Right renal pelvis (tissue), 4 donors: ENCODE results near the gene IP6K3. TPM values are rescaled to one million over a fixed set of nuclear protein-coding genes. Genes with fewer than 3 reads are reported as not detected.

Source experiments
- DNase-seq, 4 donors: peaks; one replicate each; pipeline ENCODE4 v3.0.0-alpha.2; 2013; ENCODE audit warnings: low read depth in 4 of 4, low spot score in 3 of 4, missing footprints in 1 of 4
- polyA plus RNA-seq, 4 donors: library from polyadenylated mRNA; unstranded; fragments of 120-200 nt; gene quantifications; one replicate each; pipeline ENCODE4 v1.2.1, GENCODE V29; 2013; ENCODE audit not compliant: insufficient read length in 4 of 4

The IP6K3 gene
- polyA plus RNA-seq, 4 donors: 0.60 to 1.3 (median 0.94) TPM

DNA sequence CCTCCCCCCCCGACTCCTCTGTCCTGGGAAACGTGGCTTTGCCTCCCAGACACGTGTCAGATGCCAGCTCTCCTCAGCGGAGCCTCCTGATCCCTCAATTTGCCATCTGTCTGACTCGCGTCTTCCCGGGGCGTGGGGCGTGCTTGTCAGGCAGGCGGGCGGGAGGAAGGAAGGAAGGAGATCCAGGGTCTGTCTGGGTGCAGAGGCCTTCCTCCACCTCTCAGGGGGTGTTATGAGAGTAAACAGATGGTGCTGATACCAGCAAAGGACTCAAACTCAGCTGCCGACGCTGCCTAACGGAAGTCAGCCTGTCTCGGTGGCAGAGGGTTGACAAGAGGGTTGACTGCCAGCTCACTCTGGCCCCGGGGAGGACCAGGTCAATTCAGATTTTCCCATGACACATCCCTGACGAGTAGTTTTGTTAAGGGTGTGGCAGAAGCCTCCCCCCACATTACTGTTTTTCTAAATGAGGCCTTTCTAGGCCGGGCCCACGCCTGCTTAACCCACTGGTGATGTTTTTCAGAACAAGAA is 52.2 kb downstream of the IP6K3 start:
- no peak for DNase-seq

DNA sequence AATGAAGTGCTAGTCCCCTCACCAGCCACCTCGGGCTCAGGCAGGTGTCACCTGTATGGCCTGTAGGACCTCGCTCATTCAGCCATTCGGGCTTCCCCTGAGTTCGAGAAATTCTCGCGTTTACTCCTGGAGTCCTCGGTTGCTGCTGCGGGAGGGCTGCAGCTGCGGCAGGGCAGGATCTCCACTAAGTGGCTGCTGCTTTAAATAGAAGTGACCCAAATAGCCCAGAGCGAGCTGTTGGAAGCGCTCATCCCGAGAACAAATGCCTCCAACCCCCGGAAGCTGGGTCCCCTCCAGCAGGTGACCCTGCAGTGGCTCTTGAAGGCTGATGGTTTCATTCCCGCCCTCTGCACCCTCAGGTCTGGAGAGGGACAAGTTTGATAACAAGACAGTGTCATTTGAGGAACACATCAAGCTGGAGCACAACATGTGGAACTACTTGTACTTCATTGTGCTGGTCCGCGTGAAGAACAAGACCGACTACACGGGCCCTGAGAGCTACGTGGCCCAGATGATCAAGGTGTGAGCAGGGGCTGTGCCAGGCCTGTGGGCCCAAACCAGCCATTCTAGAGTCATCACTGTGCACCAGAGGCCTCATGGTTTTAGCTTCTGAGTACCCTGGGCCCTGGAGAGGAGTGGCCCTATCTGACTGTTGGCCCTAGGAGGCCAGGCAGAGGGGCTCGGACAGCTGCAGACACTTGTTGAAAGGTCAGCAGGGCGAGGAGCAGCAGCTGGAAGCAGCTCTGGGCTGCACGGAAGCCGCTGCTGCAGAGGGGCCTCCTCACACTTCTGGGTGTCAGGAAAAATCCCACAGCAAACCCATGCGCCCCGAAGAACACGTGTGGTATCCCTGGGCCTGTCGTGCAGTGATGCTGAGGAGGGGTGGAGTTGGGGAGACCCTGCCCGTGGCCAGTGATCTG is 53.3 kb downstream of the IP6K3 start:
- no peak for DNase-seq

DNA sequence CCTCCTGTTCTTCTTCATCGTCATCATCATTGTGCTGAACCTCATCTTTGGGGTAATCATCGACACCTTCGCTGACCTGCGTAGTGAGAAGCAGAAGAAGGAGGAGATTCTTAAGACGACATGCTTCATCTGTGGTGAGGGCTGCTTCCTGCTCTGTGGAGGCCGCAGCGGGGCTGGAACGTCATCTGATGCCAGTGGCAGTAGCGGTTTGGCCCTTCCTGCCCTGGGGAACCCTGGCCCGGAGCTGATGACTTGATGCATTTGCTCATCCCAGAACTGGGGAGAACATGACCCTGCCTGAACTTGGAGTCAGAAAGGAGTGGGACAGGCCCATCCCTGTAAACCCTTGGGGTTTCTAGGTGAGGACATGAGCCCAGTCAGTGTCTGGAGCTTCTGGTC is 53.9 kb downstream of the IP6K3 start:
- DNase-seq: no peak

DNA sequence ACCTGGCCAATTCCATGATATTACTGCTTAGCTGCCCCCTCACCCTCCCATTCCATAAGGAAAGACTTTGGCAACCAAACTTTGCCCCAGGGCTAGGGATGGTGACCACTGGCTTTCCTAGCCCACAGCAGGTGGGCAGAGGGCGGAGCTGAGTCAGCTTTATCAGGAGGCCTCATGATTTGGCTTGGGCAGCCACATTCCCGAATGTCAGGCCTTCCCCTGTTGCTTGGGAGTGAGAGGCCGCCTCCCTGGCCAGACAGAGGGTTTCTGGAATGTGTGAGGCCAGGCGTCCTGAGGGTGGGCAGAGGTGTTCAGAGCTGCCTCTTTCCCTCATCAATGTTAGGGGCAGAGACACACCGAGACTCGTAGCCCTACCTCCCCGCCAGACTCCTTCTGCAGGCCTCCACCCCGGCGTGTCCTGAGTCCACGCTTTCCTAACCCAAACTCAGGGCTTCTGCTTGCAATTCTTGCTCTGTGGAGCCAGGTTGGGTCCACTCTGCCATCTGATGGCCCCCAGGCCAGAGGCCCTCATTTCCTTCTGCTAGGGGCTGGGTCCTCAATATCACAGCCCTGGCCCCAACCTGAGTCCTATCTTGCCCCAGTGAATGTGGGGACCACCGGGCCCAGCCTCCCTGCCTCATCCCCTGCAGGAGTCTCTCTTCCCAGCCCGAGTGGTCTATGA is 54.5 kb downstream of the IP6K3 start:
- no peak for DNase-seq

DNA sequence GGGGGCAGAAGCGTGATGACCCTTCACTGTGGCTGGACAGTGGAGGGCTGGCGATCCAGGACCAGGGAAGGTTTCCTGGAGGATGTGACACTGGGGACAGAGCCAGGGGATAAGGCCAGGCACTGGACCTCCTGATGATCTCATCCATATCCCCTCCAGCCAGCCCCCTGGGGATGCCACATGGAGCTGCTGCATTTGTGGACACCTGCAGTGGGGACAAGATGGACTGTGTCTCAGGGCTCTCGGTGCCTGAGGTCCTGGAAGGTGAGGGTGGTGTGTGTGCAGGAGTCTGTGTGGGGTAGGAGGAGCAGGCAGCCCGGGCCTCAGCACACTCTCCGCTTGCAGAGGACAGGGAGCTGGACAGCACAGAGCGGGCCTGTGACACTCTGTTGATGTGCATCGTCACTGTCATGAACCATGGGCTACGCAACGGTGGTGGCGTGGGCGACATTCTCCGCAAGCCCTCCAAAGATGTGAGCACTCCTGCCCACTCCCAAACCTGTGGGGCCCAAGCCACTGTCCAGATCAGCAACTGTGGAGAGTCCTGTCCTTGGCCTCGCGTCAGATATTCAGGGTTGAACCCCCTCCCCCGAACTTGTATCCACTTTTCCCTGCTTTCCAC is 55.1 kb downstream of the IP6K3 start:
- DNase-seq: no peak

DNA sequence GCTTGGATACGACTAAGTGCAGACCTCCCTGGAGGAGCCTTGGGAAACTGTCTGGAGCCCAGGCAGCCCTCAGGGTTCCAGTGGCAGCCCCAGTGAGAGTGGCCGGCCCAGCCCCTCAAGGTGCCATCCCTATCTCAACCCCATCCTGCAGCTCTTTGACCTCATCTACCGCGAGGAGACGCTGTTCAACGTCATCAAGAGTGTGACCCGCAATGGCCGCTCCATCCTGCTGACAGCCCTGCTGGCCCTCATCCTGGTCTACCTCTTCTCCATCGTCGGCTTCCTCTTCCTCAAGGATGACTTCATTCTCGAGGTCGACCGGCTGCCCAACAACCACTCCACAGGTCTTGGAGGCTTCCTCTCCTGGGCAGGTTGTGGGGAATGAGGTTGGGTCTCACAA is 55.9 kb downstream of the IP6K3 start:
- DNase-seq: no peak

DNA sequence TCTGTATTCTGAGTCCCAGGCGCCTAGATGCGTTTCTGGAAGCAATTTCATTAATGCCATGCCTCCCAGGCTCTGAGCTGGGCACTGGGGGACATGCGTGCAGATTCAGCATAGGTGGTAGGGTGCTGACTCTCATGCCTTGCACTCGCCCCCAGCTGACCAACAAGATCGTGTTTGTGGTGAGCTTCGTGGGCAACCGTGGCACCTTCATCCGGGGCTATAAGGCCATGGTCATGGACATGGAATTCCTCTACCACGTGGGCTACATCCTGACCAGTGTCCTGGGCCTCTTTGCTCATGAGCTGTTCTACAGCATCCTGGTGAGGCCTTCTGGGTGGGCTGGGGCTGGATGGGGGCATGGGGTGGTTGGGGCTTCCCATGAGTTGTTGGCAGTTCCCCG is 56.8 kb downstream of the IP6K3 start:
- DNase-seq: no peak

DNA sequence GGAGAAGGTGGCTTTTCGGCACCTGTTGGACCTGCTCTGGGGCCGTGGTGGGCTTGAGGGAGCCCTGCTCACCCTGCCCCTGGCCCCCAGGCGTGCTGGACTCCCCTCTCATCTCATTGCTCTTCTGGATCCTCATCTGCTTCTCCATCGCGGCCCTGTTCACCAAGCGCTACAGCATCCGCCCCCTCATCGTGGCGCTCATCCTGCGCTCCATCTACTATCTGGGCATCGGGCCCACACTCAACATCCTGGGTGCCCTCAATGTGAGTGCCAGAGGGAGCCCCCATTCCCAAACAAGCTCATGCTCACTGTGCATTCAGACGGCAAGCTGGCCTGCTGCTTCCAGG is 57.6 kb downstream of the IP6K3 start:
- DNase-seq: no peak

DNA sequence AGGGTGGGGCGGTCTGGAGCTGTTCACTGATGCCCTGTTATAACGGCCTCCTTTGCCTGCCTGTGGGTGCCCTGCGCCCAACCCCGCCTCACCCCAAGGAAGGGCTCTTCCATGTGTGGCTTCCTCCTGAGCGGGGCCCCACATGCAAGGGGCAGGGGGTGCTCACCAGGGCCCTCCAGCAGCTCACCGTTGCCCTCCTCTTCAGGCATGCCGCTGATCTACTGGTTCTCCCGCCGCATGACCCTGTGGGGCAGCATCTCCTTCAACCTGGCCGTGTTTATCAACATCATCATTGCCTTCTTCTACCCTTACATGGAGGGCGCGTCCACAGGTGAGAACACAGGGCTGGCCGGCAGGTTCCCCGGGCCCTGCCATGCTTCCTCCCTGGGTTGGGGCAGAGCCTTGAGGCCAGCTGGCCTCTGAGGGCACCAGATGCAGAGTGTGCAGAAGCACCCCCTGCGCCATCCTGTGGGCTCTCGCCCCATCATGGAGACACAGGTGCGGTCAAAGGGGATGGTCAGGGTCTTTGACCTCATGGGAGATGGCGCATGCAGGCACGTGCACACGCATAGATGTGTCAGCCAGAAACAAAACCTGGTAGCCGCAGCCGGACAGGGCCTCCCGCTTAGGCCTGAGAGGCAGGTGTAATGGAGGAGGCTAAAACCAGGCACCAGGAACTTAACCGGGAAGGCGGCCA is 58.1 kb downstream of the IP6K3 start:
- DNase-seq: no peak

DNA sequence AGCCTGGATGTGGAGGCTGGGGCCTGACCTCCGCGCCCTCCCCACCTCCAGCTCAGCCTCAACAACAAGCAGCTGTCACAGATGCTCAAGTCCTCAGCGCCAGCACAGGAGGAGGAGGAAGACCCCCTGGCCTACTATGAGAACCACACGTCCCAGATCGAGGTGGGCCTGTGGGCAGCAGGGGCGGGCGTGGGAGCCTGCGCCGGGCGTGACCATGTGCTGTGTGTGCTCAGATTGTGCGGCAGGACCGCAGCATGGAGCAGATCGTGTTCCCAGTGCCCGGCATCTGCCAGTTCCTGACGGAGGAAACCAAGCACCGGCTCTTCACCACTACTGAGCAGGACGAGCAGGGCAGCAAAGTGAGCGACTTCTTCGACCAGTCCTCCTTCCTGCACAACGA is 58.7 kb downstream of the IP6K3 start:
- DNase-seq: no peak

DNA sequence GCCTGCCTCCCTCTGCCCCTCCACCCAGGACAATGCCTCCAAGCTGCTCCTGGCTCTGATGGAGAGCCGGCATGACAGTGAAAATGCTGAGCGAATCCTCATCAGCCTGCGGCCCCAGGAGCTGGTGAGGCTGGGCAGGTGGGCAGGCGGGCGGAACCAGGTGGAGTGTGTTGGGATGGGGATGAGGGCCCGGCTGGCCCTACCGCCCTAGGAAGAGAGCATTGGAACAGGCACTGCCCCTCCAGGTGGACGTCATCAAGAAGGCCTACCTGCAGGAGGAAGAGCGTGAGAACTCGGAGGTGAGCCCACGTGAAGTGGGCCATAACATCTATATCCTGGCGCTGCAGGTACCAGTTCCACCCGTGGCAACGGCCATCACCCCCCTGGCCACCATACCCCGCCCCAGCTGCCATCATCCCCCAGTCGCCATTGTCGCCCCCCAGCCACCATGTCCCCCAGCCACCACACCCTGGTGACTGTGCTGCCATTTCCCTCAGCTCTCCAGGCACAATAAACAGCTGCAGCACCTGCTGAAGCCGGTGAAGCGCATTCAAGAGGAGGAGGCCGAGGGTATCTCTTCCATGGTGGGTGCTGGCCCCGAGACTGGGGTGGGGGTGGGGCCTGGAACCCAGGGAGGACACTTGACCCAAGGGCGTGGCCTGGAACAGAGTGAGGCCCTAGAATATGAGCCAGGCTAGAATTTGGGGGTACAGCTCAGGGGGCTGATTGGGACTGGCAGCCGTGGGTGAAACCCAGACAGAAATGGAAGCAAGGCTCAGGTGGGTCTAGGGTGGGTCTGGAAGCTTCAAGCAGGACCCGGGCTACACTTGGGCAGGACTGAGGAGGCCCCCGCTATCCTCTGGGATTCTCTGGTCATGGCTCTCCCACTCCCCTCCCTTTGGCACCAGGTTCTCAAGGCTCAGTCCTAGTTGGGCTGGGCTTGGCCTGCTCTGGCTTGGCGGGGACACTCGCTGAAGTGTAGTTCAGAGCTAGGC is 59.4 kb downstream of the IP6K3 start:
- DNase-seq: no peak

DNA sequence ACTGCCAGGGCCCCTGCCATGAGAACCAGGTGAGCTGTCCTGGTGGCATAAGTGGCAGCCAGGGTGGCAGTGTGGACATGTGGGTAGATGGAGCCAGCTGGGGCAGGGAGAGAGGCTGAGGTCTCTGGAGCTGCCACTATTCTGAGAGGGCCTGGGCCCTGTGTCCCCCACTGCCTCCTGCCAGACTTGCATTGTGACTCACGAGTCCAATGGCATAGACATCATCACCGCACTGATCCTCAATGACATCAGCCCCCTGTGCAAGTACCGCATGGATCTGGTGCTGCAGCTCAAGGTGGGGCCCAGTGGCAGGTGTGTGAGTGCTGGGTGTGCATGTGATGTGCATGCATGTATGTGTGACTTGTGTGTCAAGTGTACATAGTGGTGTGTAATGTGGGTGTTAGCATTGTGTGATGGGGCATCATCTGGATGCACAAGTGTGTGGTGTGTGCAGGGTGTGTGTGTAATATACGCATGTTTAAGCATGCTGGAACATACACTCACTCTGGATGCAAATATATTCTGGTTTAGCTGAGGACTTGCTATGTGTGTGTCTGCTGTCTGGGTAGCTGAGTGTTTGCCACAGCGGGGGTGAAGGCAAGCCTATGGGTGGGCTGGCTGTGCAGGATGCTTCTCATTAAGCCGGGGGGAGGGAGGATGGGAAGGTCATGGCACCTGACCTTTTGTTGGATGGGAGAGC is 60.3 kb downstream of the IP6K3 start:
- no peak for DNase-seq

DNA sequence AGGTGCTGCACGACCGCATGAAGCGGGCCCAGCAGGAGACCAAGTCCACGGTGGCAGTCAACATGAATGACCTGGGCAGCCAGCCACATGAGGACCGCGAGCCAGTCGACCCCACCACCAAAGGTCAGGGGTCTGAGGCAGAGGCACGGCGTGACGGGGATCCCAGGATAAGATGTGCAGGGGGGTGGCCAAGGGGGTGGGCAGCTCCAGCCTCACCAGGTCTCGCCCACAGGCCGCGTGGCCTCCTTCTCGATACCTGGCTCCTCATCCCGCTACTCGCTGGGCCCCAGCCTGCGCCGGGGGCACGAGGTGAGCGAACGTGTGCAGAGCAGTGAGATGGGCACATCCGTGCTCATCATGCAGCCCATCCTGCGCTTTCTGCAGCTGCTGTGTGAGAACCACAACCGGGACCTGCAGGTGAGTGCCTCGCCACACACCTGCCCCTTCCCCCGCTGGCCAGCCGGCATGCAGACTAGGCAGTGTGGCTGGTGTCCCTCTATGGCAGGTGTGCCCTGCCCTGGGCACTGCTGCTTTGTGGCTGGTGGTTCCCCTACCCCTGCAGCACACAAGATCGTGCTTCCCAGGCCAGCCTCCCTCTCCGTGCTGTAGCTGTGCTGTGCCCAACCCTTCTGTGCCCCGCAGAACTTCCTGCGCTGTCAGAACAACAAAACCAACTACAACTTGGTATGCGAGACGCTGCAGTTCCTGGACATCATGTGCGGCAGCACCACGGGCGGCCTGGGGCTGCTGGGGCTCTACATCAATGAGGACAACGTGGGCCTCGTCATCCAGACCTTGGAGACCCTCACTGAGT is 61.1 kb downstream of the IP6K3 start:
- no peak for DNase-seq

DNA sequence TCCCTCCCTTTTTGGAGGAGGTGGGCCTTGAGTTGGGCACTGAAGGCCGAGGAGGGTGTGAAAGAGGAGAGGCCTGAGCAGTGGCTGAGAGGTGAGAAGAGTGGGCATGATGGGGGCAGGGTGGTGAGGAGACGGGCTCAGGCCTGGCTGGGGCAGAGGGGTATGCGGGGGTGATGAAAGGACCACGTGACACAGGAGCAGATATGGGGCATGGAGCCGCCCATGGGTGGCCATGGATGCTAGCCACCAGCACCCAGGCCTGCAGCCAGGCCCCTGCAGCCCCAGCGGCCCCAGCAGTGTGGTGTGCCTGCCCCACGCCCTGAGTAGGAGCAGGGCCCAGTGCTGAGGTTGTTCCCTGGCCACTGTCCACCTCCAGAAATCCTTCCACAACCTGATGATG is 61.7 kb downstream of the IP6K3 start:
- no peak for DNase-seq

DNA sequence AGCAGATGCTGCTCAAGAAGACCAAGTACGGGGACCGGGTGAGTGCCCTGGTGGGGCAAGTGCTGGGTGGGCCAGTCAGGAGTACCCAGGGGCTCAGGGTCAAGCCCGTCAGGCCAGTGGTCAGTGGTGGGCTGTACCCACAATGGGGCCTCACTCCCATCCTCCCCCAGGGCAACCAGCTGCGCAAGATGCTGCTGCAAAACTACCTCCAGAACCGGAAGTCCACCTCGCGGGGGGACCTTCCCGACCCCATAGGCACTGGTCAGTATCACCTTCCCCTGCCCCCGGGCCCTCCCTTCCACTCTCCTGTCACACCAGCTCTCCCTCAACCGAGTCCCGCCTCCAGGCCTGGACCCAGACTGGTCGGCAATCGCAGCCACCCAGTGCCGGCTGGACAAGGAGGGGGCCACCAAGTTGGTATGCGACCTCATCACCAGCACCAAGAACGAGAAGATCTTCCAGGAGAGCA is 62.2 kb downstream of the IP6K3 start:
- no peak for DNase-seq

DNA sequence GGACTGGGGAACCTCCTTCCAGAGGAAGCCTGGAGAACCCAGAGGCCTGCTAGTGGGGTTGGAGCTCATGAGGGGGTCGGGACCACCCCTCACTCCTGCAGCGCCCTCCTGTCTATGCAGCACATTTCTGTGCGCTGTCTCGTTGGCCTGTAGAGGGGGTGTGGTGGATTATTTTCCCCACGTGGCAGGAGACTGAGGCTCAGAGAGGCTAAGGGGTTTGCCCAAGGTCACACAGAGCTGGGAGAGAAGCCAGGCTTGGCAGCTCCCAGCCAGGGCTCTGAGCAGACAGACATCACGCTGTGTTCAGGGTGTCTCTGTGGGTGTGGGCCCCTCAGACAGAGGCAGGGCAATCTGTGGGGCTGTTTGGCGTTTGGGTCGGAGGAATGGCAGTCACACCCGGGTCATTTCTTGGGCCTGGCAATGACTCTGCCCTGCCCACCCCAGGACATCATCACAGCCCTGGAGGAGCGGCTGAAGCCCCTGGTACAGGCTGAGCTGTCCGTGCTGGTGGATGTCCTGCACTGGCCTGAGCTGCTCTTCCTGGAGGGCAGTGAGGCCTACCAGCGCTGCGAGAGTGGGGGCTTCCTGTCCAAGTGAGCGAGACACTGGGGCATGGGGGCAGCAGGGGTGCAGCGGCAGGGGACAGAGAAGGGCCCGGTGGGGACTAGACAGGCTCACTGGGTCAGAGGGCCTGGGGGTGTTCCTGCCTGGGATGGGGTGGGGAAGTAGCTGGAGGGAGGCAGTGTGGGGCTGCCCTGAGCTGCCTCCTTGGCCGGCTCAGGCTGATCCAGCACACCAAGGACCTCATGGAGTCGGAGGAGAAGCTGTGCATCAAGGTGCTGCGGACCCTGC is 62.9 kb downstream of the IP6K3 start:
- no peak for DNase-seq

DNA sequence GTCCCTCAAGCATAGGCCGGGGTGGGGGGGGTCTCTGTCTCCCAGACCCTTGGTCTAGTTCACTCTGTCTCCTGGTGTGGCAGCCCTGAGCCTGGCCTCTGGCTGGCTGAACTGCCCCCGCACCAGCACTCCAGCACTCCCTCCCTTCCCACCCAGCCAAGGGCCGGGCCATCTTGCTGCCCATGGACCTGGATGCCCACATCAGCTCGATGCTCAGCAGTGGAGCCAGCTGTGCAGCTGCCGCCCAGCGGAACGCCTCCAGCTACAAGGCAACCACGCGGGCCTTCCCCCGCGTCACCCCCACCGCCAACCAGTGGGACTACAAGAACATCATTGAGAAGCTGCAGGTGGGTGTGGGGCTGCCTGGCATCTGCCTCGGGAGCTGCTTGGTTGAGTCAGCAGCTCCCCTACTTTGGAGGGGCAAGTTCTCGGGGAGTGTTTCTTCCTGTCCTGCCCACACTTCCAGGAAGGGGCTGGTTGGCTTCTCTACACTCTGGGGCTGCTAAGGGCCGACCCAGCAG is 63.6 kb downstream of the IP6K3 start:
- no peak for DNase-seq
